ENCODE results near the gene LMNA.

Gene LMNA

DNA sequence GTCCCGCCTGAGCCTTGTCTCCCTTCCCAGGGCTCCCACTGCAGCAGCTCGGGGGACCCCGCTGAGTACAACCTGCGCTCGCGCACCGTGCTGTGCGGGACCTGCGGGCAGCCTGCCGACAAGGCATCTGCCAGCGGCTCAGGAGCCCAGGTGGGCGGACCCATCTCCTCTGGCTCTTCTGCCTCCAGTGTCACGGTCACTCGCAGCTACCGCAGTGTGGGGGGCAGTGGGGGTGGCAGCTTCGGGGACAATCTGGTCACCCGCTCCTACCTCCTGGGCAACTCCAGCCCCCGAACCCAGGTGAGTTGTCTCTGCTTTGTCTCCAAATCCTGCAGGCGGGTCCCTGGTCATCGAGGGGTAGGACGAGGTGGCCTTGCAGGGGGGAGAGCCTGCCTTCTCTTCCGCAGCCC lies 24.0 kb downstream of the LMNA start:
- peaks cover 81% of the 10 kb centered on the region for H3K36me3 ChIP-seq (ENCODE audit: insufficient read depth, insufficient read length, low read length)
- DNase-seq (ENCODE audit: low read depth, low spot score) = no peak
- peaks cover 32% of the 10 kb centered on the region for H3K4me1 ChIP-seq (ENCODE audit: insufficient read depth, insufficient read length)
- H3K27me3 ChIP-seq (ENCODE audit: insufficient read depth, insufficient read length) = no peaks in the 10 kb centered on the region
- H3K9me3 ChIP-seq (ENCODE audit: insufficient read depth, low read length) = no peaks in the 10 kb centered on the region
- H3K9ac ChIP-seq (ENCODE audit: insufficient read length, low read depth) = peak overlapping the region; percentile 53
- TF ChIP-seq SUZ12 (IDR thresholded peaks at IDR 0.05; ENCODE audit: extremely low read depth, insufficient read depth, insufficient read length) = no peak
- no peak for TF ChIP-seq ZNF274 (IDR thresholded peaks at IDR 0.05; ENCODE audit: low read depth, low read length)
- no peak for TF ChIP-seq YY1 (IDR thresholded peaks at IDR 0.05; ENCODE audit: insufficient read depth, insufficient read length)
- no peak overlapping the region for H3K4me3 ChIP-seq (ENCODE audit: insufficient read length, low read depth)

DNA sequence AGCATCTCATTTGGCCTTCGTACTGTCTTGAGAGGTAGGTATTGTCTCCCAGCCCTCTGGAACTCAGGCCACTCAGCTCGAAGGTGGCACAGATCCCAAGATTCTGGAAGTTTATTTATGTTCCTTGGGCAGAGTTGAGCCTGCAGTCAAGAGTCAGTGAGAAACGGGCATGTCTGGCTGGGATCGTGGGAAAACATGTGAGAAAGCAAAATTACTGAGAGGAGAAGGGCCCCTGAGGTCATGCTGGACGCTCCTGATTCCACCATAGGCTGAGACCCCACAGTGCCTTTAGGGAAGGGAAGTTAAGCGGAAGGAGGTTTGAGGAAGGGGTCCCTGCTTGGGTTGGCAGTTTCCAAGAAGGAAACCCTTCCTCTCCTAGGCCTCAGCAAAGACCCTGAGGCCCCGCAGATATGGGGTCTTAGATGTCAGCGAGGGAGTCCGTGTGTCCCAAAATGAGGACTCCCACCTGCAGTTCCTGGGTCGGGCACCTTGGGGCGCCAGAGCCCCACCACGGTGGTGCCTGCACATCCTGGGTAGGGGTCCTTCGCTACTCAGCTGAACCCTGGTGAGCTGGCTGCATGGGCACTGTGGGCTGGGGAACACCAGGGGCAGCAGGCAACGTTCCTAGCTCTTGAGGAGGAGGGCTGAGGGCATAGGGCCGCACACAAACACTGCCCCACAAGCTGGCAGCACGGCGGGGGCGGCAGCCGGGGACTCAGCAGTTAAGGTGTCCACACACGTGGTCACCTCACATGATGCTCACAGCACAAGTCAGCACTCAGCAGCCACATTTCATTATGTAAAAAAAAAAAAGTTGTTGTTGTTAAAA lies 26.6 kb downstream of the LMNA start:
- no peaks in the 10 kb centered on the region for H3K9me3 ChIP-seq (ENCODE audit: insufficient read depth, low read length)
- peak; percentile 76 for DNase-seq (ENCODE audit: low read depth, low spot score)
- no peak overlapping the region for H3K4me3 ChIP-seq (ENCODE audit: insufficient read length, low read depth)
- TF ChIP-seq SUZ12 (IDR thresholded peaks at IDR 0.05; ENCODE audit: extremely low read depth, insufficient read depth, insufficient read length) = no peak
- no peak for TF ChIP-seq YY1 (IDR thresholded peaks at IDR 0.05; ENCODE audit: insufficient read depth, insufficient read length)
- no peak for TF ChIP-seq ZNF274 (IDR thresholded peaks at IDR 0.05; ENCODE audit: low read depth, low read length)
- peaks cover 34% of the 10 kb centered on the region for H3K4me1 ChIP-seq (ENCODE audit: insufficient read depth, insufficient read length)
- peaks cover 55% of the 10 kb centered on the region for H3K36me3 ChIP-seq (ENCODE audit: insufficient read depth, insufficient read length, low read length)
- H3K27me3 ChIP-seq (ENCODE audit: insufficient read depth, insufficient read length) = no peaks in the 10 kb centered on the region
- peak overlapping the region; percentile 47 for H3K9ac ChIP-seq (ENCODE audit: insufficient read length, low read depth)

DNA sequence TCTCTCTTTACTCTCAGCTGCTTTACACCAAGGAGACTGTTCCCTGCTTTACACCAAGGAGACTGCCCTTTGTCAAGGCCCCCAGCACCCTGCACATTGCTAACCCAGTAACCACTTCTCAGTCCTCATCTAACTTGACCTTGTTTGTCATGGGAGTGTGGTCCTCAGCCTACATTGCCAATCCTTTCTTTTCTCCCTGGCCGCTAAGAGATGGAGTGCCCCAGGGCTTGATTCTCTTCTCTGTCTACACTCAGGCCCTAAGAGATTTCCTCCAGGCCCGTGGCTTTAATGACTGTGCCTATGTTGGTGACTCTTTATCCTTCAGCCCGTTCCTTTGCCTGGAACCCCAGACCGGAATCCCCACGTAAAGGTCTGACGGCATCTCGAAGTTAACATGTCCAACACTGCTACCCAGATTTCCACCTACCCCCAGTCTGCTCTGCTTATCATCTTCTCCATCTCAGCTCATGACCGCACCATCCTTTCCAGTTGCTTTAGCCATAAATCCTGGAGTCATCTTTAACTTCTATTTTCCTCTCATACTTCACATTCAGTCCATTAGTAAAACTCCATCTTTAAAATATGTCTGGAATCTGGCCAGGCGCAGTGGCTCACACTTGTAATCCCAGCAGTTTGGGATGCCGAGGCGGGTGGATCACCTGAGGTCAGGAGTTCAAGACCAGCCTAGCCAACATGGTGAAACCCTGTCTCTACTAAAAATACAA lies 29.4 kb downstream of the LMNA start:
- Histone ChIP-seq H3K36me3 (ENCODE audit: insufficient read depth, insufficient read length, low read length) (peaks cover 26% of the 10 kb centered on the region), H3K4me3 (ENCODE audit: insufficient read length, low read depth) (no peak overlapping the region), H3K9me3 (ENCODE audit: insufficient read depth, low read length) (no peaks in the 10 kb centered on the region), H3K4me1 (ENCODE audit: insufficient read depth, insufficient read length) (peaks cover 37% of the 10 kb centered on the region), H3K9ac (ENCODE audit: insufficient read length, low read depth) (peak overlapping the region; percentile 22), H3K27me3 (ENCODE audit: insufficient read depth, insufficient read length) (no peaks in the 10 kb centered on the region)
- TF ChIP-seq ZNF274 (IDR thresholded peaks at IDR 0.05; ENCODE audit: low read depth, low read length) (no peak), YY1 (IDR thresholded peaks at IDR 0.05; ENCODE audit: insufficient read depth, insufficient read length) (no peak), SUZ12 (IDR thresholded peaks at IDR 0.05; ENCODE audit: extremely low read depth, insufficient read depth, insufficient read length) (no peak)
- no peak for DNase-seq (ENCODE audit: low read depth, low spot score)

DNA sequence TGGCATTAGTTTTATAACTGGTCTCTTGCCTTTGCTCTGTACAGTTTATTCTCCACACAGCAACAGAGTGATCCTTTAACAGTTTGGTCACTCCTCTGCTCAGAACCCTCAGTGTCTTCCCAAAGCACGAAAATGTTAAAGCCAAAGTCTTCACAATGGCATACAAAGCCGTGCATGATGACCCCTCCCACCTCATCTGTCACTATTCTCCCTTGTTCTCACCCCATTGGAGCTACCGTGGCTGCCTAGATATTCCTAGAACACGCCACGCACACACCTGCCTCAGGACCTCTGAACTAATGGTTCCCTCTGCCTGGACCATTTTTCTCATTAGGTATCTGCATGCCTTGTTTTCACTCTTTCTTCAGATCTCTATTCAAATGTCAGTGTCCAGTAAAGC lies 30.2 kb downstream of the LMNA start:
- Histone ChIP-seq H3K4me3 (ENCODE audit: insufficient read length, low read depth) (no peak overlapping the region), H3K4me1 (ENCODE audit: insufficient read depth, insufficient read length) (peaks cover 41% of the 10 kb centered on the region), H3K9ac (ENCODE audit: insufficient read length, low read depth) (peak overlapping the region; percentile 12), H3K9me3 (ENCODE audit: insufficient read depth, low read length) (no peaks in the 10 kb centered on the region), H3K27me3 (ENCODE audit: insufficient read depth, insufficient read length) (no peaks in the 10 kb centered on the region), H3K36me3 (ENCODE audit: insufficient read depth, insufficient read length, low read length) (peaks cover 20% of the 10 kb centered on the region)
- TF ChIP-seq ZNF274 (IDR thresholded peaks at IDR 0.05; ENCODE audit: low read depth, low read length) = no peak
- TF ChIP-seq SUZ12 (IDR thresholded peaks at IDR 0.05; ENCODE audit: extremely low read depth, insufficient read depth, insufficient read length) = no peak
- no peak for TF ChIP-seq YY1 (IDR thresholded peaks at IDR 0.05; ENCODE audit: insufficient read depth, insufficient read length)
- DNase-seq (ENCODE audit: low read depth, low spot score) = no peak

DNA sequence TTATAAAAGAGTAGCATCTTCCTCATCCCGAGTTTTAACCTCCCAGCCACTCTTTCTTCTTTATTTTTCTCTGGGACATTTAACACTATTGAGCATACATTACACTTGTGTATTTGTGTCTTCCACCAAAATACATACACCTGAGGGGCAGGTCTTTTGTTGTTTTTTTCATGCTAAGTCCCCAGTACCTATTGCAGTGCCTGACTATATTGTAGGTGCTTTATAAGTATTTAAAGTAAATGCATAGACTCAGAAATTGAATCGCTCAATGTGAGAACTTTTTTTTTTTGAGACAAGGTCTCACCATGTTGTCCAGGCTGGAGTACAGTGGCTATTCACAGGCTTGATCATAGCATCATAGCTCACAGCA lies 31.1 kb downstream of the LMNA start:
- H3K9me3 ChIP-seq (ENCODE audit: insufficient read depth, low read length) = no peaks in the 10 kb centered on the region
- no peak for DNase-seq (ENCODE audit: low read depth, low spot score)
- peaks cover 42% of the 10 kb centered on the region for H3K4me1 ChIP-seq (ENCODE audit: insufficient read depth, insufficient read length)
- peak overlapping the region; percentile 37 for H3K9ac ChIP-seq (ENCODE audit: insufficient read length, low read depth)
- TF ChIP-seq SUZ12 (IDR thresholded peaks at IDR 0.05; ENCODE audit: extremely low read depth, insufficient read depth, insufficient read length) = no peak
- no peak for TF ChIP-seq ZNF274 (IDR thresholded peaks at IDR 0.05; ENCODE audit: low read depth, low read length)
- TF ChIP-seq YY1 (IDR thresholded peaks at IDR 0.05; ENCODE audit: insufficient read depth, insufficient read length) = no peak
- H3K27me3 ChIP-seq (ENCODE audit: insufficient read depth, insufficient read length) = no peaks in the 10 kb centered on the region
- H3K36me3 ChIP-seq (ENCODE audit: insufficient read depth, insufficient read length, low read length) = peaks cover 11% of the 10 kb centered on the region
- no peak overlapping the region for H3K4me3 ChIP-seq (ENCODE audit: insufficient read length, low read depth)

DNA sequence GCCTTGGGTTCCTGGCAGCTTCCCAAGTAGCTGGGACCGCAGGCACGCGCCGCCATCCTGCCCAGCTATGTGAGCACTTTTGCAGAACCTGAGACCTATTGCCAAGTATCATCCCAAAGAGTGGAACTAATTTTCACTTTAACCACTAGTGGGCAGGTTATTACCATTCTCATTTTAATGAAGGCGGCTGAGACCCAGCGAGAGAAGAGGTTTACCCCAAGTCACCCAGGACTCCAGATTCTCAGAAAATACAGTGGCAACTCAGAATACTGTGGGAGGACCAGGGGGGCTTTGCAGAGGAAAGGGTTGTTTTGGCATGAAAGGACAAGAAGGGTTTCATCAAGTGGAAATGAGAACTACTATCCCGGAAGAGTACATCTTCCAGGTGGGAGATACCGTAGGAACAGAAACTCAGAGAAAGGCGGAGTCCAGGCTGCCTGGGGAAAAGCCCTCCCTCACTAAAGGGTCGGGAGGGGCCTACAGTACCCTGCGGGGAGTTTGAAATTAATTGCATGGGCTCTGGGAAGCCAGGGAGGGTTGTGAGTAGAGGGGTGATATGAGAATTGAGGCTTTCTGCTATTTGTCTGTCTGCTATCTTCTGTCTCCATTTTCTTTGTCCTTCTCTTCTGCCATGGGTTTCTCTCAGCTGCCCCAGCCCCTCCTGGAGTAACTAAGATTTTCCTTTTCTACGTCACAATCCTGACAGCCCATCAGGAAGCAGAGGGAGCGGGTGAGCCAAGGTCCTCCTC lies 31.7 kb downstream of the LMNA start:
- Histone ChIP-seq H3K27me3 (ENCODE audit: insufficient read depth, insufficient read length) (no peaks in the 10 kb centered on the region), H3K4me1 (ENCODE audit: insufficient read depth, insufficient read length) (peaks cover 42% of the 10 kb centered on the region), H3K9me3 (ENCODE audit: insufficient read depth, low read length) (no peaks in the 10 kb centered on the region), H3K9ac (ENCODE audit: insufficient read length, low read depth) (peak overlapping the region; percentile 57), H3K4me3 (ENCODE audit: insufficient read length, low read depth) (no peak overlapping the region), H3K36me3 (ENCODE audit: insufficient read depth, insufficient read length, low read length) (peaks cover 5% of the 10 kb centered on the region)
- TF ChIP-seq YY1 (IDR thresholded peaks at IDR 0.05; ENCODE audit: insufficient read depth, insufficient read length) = no peak
- TF ChIP-seq ZNF274 (IDR thresholded peaks at IDR 0.05; ENCODE audit: low read depth, low read length) = no peak
- TF ChIP-seq SUZ12 (IDR thresholded peaks at IDR 0.05; ENCODE audit: extremely low read depth, insufficient read depth, insufficient read length) = no peak
- no peak for DNase-seq (ENCODE audit: low read depth, low spot score)
